Astrocyte (in vitro differentiated cells and primary cell): Measurements from ENCODE around the gene C1orf167.

Experiments
- EZH2 ChIP-seq: IDR thresholded peaks from 2 replicates; pipeline ENCODE4 v1.6.1; 2012; ENCODE audit warnings: mild to moderate bottlenecking, low read length, inconsistent platforms; ENCODE audit not compliant: insufficient read depth
- TF ChIP-seq, protein P1 (sequence below): IDR thresholded peaks from 2 replicates; pipeline ENCODE4 v1.5.1; 2011; ENCODE audit warnings: low read depth, mild to moderate bottlenecking, inconsistent platforms, low read length, moderate library complexity; ENCODE audit not compliant: insufficient read depth

DNA sequence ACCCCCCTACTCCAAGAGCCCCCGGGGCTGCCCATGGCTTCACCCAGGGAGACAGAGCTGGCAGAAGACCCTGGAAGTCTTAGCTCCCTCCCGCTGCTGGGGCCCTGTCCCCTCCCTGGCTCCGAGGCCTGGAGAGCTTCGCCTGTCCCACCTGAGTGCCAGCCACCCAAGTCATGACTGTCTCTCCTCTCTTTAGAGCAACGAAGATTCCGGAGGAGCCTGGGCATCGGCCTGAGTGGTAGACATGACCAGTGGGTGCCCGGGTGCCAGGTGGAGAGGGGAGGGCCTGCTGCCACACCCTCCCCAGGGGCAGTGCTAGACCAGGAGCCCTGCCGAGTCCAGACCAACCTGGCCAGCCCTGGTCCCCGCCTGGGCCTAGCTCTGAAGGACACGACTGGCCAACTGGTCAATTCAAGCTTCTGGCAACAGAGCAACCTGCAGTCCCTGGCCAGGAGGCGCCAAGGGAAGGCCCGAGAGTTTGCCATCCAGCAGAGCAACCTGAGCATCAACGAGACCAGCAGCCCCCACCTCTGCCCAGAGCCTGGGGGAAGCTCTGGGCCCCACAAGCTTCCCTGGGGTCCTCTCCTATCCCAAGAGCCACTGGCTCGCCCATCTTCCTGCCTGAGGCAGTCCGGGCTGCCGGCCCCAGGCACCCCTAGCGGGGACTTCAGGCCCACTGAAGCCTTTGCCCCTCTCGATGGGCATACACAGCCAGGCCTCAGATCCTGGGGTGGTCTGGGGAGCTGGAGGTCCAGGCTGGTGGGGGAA, 3.9 kb downstream of the C1orf167 start:
- TF ChIP-seq, protein P1, sequence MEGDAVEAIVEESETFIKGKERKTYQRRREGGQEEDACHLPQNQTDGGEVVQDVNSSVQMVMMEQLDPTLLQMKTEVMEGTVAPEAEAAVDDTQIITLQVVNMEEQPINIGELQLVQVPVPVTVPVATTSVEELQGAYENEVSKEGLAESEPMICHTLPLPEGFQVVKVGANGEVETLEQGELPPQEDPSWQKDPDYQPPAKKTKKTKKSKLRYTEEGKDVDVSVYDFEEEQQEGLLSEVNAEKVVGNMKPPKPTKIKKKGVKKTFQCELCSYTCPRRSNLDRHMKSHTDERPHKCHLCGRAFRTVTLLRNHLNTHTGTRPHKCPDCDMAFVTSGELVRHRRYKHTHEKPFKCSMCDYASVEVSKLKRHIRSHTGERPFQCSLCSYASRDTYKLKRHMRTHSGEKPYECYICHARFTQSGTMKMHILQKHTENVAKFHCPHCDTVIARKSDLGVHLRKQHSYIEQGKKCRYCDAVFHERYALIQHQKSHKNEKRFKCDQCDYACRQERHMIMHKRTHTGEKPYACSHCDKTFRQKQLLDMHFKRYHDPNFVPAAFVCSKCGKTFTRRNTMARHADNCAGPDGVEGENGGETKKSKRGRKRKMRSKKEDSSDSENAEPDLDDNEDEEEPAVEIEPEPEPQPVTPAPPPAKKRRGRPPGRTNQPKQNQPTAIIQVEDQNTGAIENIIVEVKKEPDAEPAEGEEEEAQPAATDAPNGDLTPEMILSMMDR, result no peak
- TF ChIP-seq EZH2, result no peak
